Chondrocyte (in vitro differentiated cells): ENCODE measurements around the gene EYA2. TPM values are rescaled to one million over a fixed set of nuclear protein-coding genes. Genes with fewer than 3 reads are reported as not detected.

ENCODE experiments used
- DNase-seq: peaks from one replicate; pipeline ENCODE4 v3.0.0; 2021; ENCODE audit warnings: mixed read lengths, low spot score
- H3K27ac Mint-ChIP-seq: one replicate; pipeline ENCODE4 v1.8.0; 2021; ENCODE audit warnings: mild to moderate bottlenecking, moderate library complexity, mixed read lengths; ENCODE audit not compliant: unreplicated experiment
- H3K27me3 Mint-ChIP-seq: 2 replicates; pipeline ENCODE4 v1.8.0; 2021; ENCODE audit warnings: low read depth, mixed read lengths
- H3K36me3 Mint-ChIP-seq: 2 replicates; pipeline ENCODE4 v1.8.0; 2021; ENCODE audit warnings: low read depth, mixed read lengths
- H3K4me1 Mint-ChIP-seq: 2 replicates; pipeline ENCODE4 v1.8.0; 2021; ENCODE audit warnings: low read depth, mild to moderate bottlenecking, mixed read lengths
- H3K4me3 Mint-ChIP-seq: one replicate; pipeline ENCODE4 v1.8.0; 2021; ENCODE audit warnings: mild to moderate bottlenecking, moderate library complexity, mixed read lengths; ENCODE audit not compliant: unreplicated experiment
- H3K9me3 Mint-ChIP-seq: 2 replicates; pipeline ENCODE4 v1.8.0; 2021; ENCODE audit warnings: low read depth, mixed read lengths
- total RNA-seq: library from RNA; stranded (reverse); gene quantifications from 3 replicates; pipeline ENCODE4 v1.2.1, GENCODE V29; 2021
- TF ChIP-seq, protein P1 (sequence below): fragments of 200-600 bp; sonication (generic); IDR thresholded peaks from 2 replicates; pipeline ENCODE4 v1.5.0; 2021; ENCODE audit warnings: antibody characterized with exemption, mild to moderate bottlenecking, moderate library complexity

The EYA2 gene
- total RNA-seq, 1 donor from 2014 or later: 0.32 TPM

- no peak for DNase-seq
- H3K36me3 Mint-ChIP-seq: peaks cover 6% of the 10 kb centered on the region
- H3K4me1 Mint-ChIP-seq: peaks cover 5% of the 10 kb centered on the region
- H3K4me3 Mint-ChIP-seq: no peak overlapping the region
- no peak overlapping the region for H3K27ac Mint-ChIP-seq
- TF ChIP-seq, protein P1, sequence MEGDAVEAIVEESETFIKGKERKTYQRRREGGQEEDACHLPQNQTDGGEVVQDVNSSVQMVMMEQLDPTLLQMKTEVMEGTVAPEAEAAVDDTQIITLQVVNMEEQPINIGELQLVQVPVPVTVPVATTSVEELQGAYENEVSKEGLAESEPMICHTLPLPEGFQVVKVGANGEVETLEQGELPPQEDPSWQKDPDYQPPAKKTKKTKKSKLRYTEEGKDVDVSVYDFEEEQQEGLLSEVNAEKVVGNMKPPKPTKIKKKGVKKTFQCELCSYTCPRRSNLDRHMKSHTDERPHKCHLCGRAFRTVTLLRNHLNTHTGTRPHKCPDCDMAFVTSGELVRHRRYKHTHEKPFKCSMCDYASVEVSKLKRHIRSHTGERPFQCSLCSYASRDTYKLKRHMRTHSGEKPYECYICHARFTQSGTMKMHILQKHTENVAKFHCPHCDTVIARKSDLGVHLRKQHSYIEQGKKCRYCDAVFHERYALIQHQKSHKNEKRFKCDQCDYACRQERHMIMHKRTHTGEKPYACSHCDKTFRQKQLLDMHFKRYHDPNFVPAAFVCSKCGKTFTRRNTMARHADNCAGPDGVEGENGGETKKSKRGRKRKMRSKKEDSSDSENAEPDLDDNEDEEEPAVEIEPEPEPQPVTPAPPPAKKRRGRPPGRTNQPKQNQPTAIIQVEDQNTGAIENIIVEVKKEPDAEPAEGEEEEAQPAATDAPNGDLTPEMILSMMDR: no peak
- H3K9me3 Mint-ChIP-seq: peaks cover 22% of the 10 kb centered on the region
- peaks cover 18% of the 10 kb centered on the region for H3K27me3 Mint-ChIP-seq
Measured at GRCh38 chr20:47075263-47075662, 180.6 kb downstream of the EYA2 start.

GRCh38 chr20:47079047-47079446 lies 184.4 kb downstream of the EYA2 start:
- Mint-ChIP-seq H3K4me3 (no peak overlapping the region), H3K4me1 (peaks cover 5% of the 10 kb centered on the region), H3K9me3 (peaks cover 22% of the 10 kb centered on the region), H3K36me3 (peaks cover 6% of the 10 kb centered on the region), H3K27me3 (peaks cover 22% of the 10 kb centered on the region), H3K27ac (no peak overlapping the region)
- TF ChIP-seq, protein P1: no peak
- DNase-seq: no peak

DNA sequence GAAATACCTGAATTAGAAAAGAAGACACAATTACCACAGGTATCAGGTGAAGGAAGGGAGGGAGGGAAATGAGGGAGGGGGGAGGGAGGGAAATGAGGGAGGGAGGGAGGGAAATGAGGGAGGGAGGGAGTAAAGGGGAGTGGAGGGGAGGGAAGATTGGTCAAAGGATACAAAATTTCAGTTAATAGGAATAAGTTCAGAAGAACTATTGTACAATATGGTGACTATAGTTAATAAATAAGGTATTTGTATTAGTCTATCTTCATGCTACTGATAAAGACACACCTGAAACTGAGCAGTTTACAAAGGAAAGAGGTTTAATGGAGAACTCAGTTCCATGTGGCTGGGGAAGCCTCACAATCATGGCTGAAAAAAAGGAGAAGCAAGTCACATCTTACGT lies 185.7 kb downstream of the EYA2 start:
- no peak for DNase-seq
- H3K36me3 Mint-ChIP-seq: peaks cover 6% of the 10 kb centered on the region
- peaks cover 5% of the 10 kb centered on the region for H3K4me1 Mint-ChIP-seq
- H3K9me3 Mint-ChIP-seq: peaks cover 22% of the 10 kb centered on the region
- peaks cover 22% of the 10 kb centered on the region for H3K27me3 Mint-ChIP-seq
- H3K4me3 Mint-ChIP-seq: no peak overlapping the region
- no peak overlapping the region for H3K27ac Mint-ChIP-seq
- TF ChIP-seq, protein P1: no peak

DNA sequence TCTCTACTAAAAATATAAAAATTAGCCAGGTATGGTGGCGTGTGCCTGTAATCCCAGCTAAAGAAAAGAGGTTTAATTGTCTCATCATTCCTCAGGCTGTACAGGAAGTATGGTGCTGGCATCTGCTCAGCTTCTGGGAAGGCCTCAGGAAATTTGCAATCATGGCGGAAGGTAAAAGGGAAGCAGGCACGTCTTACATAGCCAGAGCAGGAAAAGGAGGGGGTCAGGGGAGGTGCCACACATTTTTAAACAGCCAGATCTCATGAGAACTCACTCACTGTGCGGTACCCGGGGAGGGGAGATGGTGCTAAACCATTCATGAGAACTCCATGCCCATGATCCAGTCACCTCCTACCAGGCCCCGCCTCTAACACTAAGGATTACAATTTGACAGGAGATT lies 191.7 kb downstream of the EYA2 start:
- Mint-ChIP-seq H3K4me1 (no peaks in the 10 kb centered on the region), H3K36me3 (no peaks in the 10 kb centered on the region), H3K9me3 (no peaks in the 10 kb centered on the region), H3K27ac (no peak overlapping the region), H3K27me3 (peaks cover 7% of the 10 kb centered on the region), H3K4me3 (no peak overlapping the region)
- TF ChIP-seq, protein P1: no peak
- DNase-seq: no peak

- no peak overlapping the region for H3K27ac Mint-ChIP-seq
- no peaks in the 10 kb centered on the region for H3K4me1 Mint-ChIP-seq
- H3K36me3 Mint-ChIP-seq: no peaks in the 10 kb centered on the region
- peaks cover 12% of the 10 kb centered on the region for H3K27me3 Mint-ChIP-seq
- DNase-seq: no peak
- no peak overlapping the region for H3K4me3 Mint-ChIP-seq
- no peaks in the 10 kb centered on the region for H3K9me3 Mint-ChIP-seq
- TF ChIP-seq, protein P1: no peak
Measured at GRCh38 chr20:47088335-47088734, 193.7 kb downstream of the EYA2 start.
